GM18861 (cell line): ENCODE data around the gene FAU.
"Not testable (repeated sequence)": the region's sequence is repeated elsewhere in the genome, so short reads cannot be mapped to it uniquely, and the experiment has no call there.

ENCODE experiments used
- ATAC-seq: cut with Tn5 transposase; IDR thresholded peaks from one replicate; pipeline ENCODE4 v1.9.1; 2021; ENCODE audit not compliant: unreplicated experiment

FAU gene

DNA sequence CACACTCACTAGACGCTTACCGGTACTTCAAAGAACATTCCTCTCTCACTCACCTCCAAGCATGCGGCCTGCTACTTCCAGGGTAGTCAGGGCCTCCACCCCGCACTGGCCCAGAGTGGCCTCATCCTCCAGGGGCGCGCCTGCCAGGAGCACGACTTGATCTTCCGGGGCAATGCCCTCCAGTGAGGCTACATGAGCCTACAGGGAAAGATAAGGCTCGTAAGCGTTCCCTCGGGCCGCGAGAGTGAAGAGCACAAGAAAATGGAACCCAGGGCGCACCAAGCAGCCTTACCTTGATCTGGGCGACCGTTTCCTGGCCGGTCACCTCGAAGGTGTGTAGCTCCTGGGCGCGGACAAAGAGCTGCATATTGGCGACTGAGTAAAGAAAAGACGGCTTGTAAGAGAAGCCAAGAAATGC, 478 bp downstream of the FAU start:
- no peak for ATAC-seq

DNA sequence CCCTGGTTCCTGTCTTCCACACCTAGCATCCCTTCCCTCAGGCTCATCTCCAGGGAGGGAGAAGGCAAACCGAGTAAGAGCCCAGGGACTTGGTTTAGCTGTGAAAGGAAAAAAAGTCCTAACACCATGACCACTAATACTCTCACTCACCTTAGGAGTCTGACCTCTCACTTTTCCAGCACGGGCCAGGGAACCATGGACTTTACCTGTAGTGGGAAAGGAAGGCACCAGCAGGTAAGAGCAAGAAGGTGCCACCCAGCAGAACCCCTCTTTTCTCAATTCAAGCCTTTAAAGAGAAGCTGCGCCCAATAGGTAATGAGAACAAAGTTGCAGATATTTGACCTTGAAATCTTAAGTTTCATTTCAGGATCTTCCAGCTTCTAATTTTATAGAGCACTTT, 1.1 kb downstream of the FAU start:
- no peak for ATAC-seq

DNA sequence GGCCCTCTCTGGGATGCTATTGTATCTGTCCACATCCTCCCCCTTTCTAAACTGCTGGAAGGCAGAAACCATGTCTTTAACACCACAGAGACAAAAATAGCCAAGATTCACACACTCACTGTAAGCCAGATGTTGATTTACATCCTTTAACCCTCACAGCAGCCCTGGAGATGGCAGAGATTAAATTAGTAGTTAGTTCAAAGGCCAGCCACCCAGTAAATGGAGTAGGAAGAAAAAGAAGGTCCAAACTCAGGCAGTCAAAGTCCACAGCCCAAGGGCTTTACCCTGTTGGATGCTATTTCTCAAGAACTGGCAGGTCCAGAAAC, 2.3 kb downstream of the FAU start:
- ATAC-seq: no peak

DNA sequence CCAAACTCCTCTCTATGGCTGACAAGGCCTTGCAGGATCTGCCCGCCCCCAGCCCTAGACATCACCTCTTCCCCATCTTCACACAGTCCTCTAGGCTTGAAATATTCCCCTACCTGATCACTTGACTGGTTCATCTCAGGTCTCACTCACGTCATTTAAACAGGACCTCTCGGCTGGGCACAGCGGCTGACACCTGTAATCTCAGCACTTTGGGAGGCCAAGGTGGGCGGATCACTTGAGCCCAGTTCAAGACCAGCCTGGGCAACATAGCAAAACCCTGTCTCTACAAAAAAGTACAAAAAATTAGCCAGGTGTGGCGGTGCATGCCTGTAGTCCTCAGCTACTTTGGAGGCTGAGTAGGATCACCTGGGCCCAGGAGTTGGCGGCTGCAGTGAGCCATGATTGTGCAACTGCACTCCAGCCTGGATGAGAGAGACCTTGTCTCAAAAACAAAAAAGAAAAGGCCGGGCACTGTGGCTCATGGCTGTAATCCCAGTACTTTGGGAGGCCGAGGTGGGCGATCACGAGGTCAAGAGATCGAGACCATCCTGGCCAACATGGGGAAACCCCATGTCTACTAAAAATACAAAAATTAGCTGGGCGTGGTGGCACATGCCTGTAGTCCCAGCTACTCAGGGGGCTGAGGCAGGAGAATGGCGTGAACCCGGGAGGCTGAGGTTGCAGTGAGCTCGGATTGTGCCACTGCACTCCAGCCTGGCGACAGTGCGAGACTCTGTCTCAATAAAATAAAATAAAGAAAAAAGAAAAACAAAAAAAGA, 2.9 kb downstream of the FAU start:
- not testable (repeated sequence) for ATAC-seq

DNA sequence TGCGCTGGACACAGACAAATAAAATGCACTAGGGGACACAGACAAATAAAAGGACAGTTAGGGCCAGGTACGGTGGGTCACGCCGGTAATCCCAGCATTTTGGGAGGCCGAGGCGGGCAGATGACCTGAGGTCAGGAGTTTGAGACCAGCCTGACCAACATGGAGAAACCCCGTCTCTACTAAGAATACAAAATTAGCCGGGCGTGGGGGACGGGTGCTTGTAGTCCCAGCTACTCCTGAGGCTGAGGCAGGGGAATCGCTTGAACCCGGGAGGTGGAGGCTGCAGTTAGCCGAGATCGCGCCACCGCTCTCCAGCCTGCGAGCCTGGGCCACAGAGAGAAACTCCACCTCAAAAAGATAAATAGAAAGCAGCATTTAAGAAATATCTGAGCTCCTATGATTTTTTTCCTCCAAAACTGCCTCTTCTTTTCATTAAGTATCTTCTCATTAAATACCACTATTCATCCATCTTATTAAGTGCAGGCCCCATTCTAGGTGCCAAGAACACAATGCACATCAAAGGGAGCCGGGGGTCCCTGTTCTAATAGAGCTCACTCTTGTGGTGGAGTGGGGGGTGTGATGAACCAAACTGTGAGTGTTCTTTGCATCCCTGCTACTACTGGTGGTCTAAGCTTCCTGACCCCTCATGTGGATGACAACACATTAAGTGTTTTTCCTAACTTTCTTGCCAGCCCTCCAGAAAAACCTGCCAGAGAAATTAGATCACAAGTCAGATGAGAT, 3.7 kb downstream of the FAU start:
- no peak for ATAC-seq

DNA sequence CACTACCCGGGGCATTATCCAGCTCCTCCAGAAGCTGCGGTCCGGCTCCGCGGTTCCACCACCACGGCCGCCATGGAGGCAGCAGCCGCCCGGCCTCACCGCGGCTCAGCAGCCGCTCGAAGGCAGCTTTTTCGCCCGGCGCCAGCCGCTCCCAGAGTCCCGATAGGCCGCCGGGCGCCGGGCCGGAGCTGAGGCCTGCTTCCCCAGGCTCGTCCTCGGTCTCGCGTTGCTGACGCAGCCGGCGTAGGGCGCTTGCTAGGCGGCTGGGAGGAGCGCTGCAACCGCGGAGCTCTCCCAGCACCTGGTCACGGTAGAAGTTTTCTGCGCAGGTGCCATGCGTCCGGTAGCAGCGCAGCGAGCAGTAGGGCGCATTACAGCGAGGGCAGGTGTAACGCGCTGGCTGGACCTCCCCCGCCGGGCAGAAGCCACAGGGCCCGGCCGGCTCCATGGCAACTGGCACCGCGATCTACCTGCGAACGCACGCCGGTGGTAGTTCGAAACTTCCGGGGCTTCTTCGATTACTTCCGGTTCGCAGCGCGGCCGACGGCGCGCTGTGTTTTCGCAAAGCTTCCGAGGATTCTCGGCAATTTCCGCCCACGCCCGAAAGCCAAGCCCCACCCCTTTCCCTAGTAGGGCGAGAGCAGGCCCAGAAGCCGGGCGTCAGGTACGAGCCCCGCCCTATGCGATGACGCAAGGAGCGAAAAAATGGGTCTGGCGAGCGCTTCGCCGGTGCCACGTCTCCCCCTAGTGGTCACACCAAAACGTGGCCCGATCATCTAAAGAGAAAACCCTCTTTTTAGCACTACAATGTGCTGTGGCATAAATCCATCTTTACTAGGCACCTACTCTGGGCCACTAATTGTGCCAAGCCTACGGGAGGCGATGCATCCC, 4.5 kb downstream of the FAU start, which contains the start of gene ZNHIT2:
Gene ZNHIT2 (minus strand): TSS at position 496 of the 891 bp plus-strand sequence. CDS start 48 bp downstream, at position 448.
- ATAC-seq: peak; percentile 37

DNA sequence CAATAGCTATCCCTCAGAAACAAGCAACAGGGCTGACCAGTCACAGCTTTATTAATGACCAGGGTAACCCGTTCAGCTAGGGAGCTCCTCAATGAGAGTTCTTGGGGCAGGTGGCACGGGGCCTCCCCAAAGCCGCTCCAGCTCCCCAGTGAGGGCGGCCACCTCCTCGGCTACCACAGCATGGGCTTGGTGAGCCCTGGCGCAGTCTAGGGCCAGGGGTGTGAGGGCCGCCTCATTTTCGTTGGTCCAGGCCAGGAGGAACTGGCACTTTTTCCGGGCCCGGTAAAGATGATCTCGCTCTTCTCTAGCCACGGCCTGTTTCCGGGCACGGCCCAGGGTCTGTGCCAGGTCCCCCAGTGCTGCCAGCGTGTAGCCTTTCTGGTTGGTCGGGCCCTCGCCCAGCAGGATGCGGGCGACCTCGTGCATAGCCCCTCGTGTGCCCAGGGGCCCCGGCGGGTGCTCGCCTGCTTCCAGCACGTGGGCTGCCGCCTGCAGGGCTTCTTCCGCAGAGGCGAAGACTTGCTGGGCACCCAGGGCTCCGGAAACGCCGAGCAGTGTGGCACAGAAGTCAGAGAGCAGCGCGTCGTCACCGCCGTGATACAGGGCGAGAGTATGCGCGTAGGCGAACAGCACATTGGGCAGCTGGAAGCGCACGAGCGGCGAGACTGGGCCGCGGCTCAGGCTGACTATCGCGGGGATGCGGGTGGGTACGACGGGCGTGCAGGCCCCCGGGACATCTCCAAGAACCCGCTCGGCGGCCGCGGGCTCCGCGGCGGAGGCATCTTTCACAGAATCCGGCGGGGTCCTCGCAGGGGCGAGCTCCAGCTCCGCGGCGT, 5.3 kb downstream of the FAU start:
- ATAC-seq: no peak

DNA sequence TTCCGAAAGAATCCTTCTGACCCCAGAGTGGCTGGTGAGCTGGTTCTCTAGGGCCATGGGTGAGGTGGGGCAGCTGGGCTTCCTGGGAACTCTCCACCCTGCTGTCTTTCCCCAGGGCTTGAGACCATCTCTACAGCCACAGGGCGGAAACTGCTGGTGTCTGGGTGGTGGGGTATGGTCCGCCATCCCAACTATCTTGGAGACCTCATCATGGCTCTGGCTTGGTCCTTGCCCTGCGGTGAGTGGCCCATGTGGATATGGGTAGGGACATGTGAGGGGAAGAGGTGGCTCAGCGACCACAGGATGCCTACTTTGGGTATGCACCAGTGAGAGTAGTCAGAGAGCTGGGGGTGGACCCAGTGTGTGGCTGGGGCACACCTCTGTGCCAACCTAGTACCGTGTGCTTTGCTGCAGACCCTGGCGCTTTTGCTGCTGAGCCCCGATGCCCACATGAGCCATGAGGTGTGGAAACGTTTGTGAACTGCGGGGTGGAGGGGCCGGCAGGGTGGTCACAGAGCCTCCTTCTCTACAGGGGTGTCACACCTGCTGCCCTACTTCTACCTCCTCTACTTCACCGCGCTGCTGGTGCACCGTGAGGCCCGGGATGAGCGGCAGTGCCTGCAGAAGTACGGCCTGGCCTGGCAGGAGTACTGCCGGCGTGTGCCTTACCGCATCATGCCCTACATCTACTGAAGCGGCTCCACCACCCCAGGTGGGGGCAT, 6.4 kb downstream of the FAU start:
- ATAC-seq: no peak

DNA sequence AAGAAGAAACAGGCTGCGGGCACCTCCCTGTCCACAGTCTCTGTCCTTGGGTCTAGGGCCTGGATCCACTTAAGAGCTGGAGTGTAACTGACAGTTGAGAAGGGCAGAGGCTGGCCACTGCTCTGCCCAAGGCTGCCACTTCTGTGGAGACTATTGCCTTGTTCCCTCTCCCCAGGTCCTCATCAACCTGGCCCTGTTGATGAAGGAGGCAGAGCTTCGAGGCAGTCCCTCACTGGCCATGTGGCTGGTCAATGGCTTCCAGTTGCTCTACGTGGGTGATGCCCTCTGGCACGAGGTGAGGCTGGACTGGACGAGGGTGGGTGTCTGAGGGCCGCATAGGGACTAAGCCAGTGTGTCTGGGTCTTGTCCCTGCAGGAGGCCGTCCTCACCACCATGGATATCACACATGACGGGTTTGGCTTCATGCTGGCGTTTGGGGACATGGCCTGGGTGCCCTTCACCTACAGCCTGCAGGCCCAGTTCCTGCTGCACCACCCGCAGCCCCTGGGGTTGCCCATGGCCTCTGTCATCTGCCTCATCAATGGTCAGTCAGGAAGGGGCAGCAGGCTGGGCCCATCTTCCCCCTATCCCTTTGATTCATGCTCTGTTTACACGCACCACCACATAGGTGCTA, 7.3 kb downstream of the FAU start:
- no peak for ATAC-seq

DNA sequence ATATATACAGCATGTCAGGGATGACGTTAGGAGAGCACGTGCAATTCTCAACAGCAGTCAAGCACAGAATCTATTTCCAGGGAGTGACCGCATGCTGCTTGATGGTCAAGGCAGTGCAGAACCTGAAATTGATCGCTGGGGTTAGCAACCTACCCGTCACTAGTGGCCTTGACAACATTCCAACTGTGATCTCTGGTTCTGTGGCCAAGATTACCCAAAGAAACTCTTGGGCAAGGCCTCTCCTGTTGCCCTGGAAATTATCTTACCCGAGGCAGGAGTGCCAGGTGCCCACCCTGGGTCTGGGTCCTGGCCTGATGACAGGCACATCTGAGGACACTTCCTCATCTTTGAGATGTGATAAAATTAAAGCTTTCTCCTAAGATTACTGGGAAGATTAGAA, 8.1 kb downstream of the FAU start:
- ATAC-seq: no peak

DNA sequence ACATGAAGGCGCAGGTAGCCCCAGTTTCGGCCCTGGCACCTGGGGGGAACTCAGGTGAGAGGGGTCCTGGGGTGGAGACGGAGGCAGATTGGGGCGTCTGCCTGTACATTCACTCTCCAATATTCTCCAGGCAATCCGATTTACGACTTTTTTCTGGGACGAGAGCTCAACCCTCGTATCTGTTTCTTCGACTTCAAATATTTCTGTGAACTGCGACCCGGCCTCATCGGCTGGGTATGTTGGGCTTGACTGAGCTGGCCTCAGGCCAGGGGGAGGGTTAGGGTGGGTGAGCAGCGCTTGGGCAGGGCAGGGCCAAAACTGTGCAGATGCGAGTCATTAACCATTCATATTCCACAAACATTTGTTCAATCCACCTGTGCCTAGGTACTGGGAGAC, 8.6 kb downstream of the FAU start:
- ATAC-seq: no peak

DNA sequence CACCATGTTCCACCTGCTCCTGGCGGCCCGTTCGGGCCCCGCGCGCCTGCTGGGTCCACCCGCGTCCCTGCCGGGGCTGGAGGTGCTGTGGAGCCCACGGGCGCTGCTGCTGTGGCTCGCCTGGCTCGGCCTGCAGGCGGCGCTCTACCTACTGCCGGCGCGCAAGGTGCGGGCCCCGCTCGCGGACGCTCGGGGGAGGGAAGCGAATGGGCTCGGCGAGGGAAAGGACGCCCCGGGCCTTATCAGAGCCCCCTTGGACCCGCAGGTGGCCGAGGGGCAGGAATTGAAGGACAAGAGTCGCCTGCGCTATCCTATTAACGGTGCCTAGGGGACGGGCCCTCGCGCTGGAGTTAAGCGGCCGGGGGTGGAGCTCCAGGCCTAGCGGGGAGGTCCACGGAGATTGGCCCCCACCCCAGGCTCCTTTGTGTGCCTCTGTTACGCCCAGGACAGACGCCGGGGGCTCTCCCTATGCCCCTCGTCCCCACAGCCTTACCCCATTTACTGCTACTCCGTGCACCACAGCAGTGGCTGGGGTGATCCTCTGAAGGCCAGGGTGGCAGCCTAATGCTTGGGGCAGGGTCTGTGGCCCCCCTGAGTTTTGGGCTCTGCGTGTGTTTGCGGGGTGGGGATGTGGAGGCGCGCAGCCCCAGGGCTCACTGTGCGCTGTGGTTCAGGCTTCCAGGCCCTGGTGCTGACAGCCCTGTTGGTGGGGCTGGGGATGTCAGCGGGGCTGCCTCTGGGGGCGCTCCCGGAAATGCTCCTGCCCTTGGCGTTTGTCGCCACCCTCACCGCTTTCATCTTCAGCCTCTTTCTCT, 9.2 kb downstream of the FAU start:
- ATAC-seq: peak; percentile 28

DNA sequence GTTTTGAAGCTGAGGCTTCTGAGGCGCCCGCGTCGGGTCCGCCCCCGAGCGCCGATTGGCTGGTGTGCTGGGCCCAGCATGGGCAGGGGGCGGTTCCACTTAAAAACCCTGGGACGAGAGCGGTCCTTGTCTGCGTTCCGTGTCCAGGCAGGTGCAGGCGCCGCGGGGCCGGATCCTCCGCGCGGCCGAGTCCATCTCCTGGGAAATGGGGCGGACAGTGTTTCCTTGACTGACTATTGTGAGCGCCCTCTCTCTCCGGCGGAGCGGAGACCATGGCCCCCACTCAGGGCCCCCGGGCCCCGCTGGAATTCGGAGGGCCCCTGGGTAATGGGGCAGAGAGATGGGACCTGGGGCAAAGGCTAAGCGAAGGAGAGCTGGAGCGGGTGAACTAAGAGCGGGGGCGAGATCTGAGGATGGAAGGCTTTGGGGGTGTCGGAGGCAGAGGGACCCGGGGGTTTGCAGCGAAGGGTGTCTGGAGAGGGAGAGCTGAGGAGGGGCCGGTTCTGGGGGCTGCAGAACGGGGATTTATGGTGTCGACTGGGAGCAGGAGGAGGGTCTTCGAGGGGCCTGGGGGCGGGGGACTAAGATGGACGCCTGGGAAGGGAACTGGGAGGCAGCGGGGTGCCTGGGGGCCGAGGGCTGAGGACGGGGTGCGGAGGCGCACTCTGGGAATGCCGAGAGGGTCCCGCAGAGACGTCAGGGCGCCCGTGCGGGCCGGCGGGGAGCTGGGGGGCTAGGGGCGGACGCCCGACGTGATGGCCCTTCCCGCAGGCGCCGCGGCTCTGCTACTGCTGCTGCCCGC, 10.0 kb downstream of the FAU start, which contains the start of gene TM7SF2:
Gene TM7SF2 (plus strand): TSS at position 129 of the 802 bp plus-strand sequence. CDS start 144 bp downstream, at position 273.
- ATAC-seq: peak; percentile 45

DNA sequence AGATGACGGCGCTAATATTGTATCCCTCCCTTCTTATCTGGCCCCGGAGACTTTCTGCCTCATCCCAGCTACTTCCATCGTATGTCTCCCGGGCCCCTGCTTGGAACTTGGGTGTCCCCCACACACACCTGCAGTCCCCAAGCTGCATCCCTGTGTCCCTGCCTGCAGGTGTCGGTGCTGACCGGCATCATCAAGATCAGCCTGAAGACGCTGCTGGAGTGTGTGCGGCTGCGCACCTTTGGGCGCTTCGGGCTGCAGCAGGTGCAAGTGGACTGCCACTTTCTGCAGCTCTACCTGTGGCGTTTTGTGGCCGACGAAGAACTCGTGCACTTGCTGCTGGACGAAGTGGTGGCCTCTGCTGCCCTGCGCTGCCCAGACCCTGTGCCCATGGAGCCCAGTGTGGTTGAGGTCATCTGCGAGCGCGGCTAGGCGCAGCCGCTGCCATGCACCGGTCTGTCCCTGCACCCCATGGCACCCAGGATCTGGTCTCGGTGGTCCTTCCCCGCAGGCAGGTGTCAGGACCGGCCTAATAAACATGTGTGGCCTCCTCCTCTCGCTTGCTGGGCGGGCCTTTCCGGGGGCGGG, 10.7 kb downstream of the FAU start:
- ATAC-seq: no peak

DNA sequence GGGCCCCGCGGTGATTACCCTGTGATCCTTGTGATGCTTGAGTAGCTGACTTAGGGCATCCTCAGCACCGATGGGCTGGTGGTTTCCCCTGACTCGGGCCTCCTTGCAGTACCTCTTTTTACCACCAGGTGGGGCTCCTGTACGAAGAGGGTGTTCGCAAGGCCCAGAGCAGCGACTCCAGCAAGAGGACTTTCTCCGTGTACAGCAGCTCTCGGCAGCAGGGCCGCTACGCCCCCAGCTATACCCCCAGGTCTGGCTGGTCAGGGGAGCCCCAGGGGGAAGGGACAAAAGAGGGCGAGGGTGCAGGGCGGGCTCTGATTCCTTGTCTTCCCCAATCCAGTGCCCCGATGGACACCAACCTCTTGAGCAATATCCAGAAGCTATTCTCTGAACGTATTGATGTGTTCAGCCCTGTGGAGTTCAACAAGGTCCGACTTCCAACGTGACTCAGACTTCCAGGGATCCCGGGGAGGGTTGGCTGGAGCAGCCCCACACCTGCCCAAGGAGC, 11.5 kb downstream of the FAU start:
- ATAC-seq: no peak

DNA sequence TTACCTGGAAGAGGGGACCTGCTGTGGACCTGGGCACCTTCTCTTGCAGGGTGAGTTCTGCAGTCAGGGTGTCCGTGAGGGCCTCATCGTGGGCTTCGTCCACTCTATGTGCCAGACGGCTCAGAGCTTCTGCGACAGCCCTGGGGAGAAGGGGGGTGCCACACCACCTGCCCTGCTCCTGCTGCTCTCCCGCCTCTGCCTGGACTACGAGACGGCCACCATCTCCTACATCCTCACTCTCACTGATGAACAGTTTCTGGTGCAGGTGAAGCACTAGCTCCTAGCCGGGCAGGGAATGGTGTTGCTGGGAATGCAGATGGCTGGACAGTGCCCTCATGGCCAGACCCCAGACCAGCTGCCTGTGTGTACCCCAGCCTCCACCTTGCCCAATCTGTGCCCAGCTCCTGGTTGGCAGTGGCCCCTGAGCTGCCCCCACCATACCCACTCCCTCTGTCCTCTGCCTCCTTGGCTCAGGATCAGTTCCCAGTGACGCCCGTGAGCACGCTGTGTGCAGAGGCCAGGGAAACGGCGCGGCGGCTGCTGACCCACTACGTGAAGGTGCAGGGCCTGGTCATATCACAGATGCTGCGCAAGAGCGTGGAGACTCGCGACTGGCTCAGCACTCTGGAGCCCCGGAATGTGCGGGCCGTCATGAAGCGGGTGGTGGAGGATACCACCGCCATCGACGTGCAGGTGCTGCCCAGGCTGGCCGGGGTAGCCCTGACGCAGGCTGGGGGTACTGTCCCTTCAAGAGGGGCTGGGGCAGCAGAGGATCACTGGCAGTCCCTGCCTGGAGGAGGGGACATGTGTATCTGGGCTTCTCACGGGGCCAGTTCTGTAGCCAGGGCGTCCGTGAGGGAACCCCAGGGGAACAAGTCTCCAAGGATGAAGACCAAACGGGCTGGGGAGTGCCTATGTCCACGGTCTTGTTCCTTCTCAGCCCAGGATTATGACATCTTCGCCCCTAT, 12.4 kb downstream of the FAU start:
- no peak for ATAC-seq
